GM19467 (cell line): ENCODE data around the gene HEATR5B.
"Not testable (repeated sequence)": the region's sequence is repeated elsewhere in the genome, so short reads cannot be mapped to it uniquely, and the experiment has no call there.

Experiments
- ATAC-seq: cut with Tn5 transposase; IDR thresholded peaks from one replicate; pipeline ENCODE4 v1.9.1; 2021; ENCODE audit warnings: mild to moderate bottlenecking, moderate library complexity; ENCODE audit not compliant: unreplicated experiment

Gene HEATR5B

GRCh38 chr2:36988008-36988407, 96.2 kb downstream of the HEATR5B start:
- ATAC-seq, result no peak

GRCh38 chr2:36982467-36982866, 101.7 kb downstream of the HEATR5B start:
- ATAC-seq, result no peak

GRCh38 chr2:36981911-36982310, 102.3 kb downstream of the HEATR5B start:
- no peak for ATAC-seq

GRCh38 chr2:36979007-36979406, 105.2 kb downstream of the HEATR5B start:
- ATAC-seq, result not testable (repeated sequence)

- ATAC-seq, result no peak
These were observed 108.1 kb downstream of the HEATR5B start for GRCh38 chr2:36976065-36976464.

- ATAC-seq, result no peak
These were observed 108.9 kb downstream of the HEATR5B start for GRCh38 chr2:36975306-36975705.

- ATAC-seq, result no peak
These were observed 110.9 kb downstream of the HEATR5B start for GRCh38 chr2:36973320-36973719.

- no peak for ATAC-seq
These were observed 112.2 kb downstream of the HEATR5B start for GRCh38 chr2:36971990-36972389.

- ATAC-seq, result no peak
These were observed 116.8 kb downstream of the HEATR5B start for GRCh38 chr2:36967236-36967876.

GRCh38 chr2:36966370-36967235, 117.6 kb downstream of the HEATR5B start, which contains the start of gene STRN:
TSS of gene STRN (minus strand) at chr2:36966536. CDS start at chr2:36966463, 73 bp downstream.
- peak; percentile 98 for ATAC-seq

- no peak for ATAC-seq
These were observed 118.3 kb downstream of the HEATR5B start for GRCh38 chr2:36965751-36966369.

- no peak for ATAC-seq
These were observed 119.0 kb downstream of the HEATR5B start for GRCh38 chr2:36965206-36965605.

GRCh38 chr2:36964496-36965058, 119.6 kb downstream of the HEATR5B start:
- no peak for ATAC-seq

- ATAC-seq, result no peak
These were observed 120.4 kb downstream of the HEATR5B start for GRCh38 chr2:36963734-36964133.

- no peak for ATAC-seq
These were observed 121.1 kb downstream of the HEATR5B start for GRCh38 chr2:36963106-36963505.

GRCh38 chr2:36960773-36961172, 123.4 kb downstream of the HEATR5B start:
- ATAC-seq, result no peak

- no peak for ATAC-seq
These were observed 124.0 kb downstream of the HEATR5B start for GRCh38 chr2:36960005-36960675.

- no peak for ATAC-seq
These were observed 129.1 kb downstream of the HEATR5B start for GRCh38 chr2:36954977-36955607.

- no peak for ATAC-seq
These were observed 131.4 kb downstream of the HEATR5B start for GRCh38 chr2:36952748-36953197.

- no peak for ATAC-seq
These were observed 132.6 kb downstream of the HEATR5B start for GRCh38 chr2:36951574-36951973.
